ENCODE measurements around the gene SPON2.

SPON2 gene

GRCh38 chr4:1208266-1208961 lies 36.0 kb upstream of the SPON2 start:
- DNase-seq, result no peak

- no peak for DNase-seq
These were observed 35.4 kb upstream of the SPON2 start for GRCh38 chr4:1207603-1208265.

GRCh38 chr4:1207157-1207470 lies 34.7 kb upstream of the SPON2 start:
- no peak for DNase-seq

- no peak for DNase-seq
These were observed 34.1 kb upstream of the SPON2 start for GRCh38 chr4:1206299-1207156.

- no peak for DNase-seq
These were observed 33.4 kb upstream of the SPON2 start for GRCh38 chr4:1205586-1206298.

- DNase-seq, result no peak
These were observed 32.6 kb upstream of the SPON2 start for GRCh38 chr4:1204828-1205585.

GRCh38 chr4:1204286-1204827 lies 32.0 kb upstream of the SPON2 start:
- DNase-seq, result no peak

- no peak for DNase-seq
These were observed 30.7 kb upstream of the SPON2 start for GRCh38 chr4:1203026-1203616.

GRCh38 chr4:1202526-1203011 lies 30.2 kb upstream of the SPON2 start:
- no peak for DNase-seq

GRCh38 chr4:1201851-1202525 lies 29.6 kb upstream of the SPON2 start:
- DNase-seq, result no peak

GRCh38 chr4:1200425-1201035 lies 28.1 kb upstream of the SPON2 start:
- no peak for DNase-seq

GRCh38 chr4:1199556-1200331 lies 27.4 kb upstream of the SPON2 start:
- DNase-seq, result no peak

GRCh38 chr4:1198098-1198844 lies 25.9 kb upstream of the SPON2 start:
- no peak for DNase-seq

- DNase-seq, result no peak
These were observed 24.2 kb upstream of the SPON2 start for GRCh38 chr4:1196421-1197183.

- DNase-seq, result no peak
These were observed 23.6 kb upstream of the SPON2 start for GRCh38 chr4:1195891-1196401.

GRCh38 chr4:1195109-1195671 lies 22.8 kb upstream of the SPON2 start:
- DNase-seq, result no peak
